IPS DF 4.7 (cell line): ENCODE results near the gene MAG.

Source experiments
- DNase-seq: peaks from one replicate; pipeline ENCODE4 v3.0.0-alpha.2; 2013; ENCODE audit warnings: low spot score; ENCODE audit errors: extremely low read depth

The MAG gene

DNA sequence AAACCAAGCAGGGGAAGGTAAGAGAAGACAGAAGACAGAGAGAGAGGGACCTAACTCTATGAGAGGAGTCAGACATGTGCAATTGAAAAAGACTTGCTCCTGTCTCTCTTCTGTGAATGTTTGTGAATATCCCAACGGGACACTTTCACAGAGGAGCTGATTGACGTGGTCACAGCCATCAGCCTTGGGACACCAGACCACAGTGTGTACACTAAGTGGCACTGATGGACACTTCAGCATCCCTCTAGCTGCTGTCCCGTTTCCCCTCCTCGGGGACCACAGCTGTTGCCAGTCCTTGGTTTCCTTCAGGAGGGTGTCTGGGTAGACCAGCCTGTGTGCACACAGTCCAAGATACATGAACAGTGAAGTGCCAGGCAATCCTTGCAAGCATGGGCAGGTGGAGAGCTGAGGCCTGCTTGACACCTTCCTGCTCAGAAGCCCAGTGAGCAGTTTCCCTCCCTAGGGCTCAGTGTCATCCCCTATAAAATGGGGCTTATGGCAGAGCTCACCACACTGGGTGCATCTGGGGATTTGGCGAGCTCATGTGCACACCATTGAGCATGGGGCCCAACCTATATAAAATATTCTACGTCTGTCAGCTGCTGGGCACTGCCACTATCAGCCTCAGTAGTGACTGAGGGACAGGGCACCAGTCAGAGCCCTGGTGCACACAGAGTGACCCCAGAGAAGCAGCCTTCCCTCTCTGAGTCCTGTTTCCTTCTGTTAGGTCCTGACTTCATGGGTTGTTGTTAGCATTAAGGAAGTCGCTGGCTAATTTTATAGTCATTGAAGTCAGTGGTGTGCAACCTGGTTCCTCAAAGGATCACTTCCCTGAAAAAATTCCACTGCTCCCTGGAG, 27.5 kb upstream of the MAG start:
- no peak for DNase-seq

DNA sequence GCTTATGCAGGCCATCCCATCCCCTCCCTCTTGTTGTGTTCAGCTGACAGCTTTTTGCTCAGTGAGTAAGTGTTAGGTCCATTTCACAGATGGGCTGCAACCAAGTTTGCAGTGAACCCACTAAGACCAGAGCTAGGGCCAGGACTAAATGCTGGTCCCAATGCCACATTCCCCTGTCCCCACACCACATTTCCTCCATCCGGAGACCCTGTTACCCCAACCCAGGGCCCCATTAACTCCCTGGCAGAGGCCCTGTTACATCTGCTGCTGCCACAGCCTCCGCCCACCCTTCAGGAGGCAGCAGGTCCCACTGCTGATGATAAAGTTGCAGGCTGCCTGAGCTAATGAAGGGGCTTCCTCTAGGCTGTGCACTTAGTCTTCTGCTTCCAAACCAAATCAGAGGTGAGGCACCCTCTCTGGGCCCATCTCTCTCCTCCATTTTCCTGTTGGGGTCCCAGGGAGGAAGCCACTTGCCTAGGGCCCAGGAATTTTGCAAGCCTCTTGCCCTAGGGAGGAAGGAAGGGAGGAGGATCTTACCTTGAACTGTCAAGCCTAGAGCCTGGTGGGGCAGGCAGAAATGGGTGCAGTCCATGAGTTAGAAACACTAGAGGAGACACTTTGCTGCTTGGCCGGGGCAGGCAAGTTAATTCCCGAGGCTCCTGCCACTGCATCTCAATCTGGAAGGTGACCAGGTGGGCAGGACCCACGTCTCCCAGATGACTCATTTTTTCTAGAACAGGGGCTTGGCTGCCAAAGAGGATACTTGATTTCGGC, 26.6 kb upstream of the MAG start:
- no peak for DNase-seq

GRCh38 chr19:35265900-35266519, 26.0 kb upstream of the MAG start:
- DNase-seq: no peak

DNA sequence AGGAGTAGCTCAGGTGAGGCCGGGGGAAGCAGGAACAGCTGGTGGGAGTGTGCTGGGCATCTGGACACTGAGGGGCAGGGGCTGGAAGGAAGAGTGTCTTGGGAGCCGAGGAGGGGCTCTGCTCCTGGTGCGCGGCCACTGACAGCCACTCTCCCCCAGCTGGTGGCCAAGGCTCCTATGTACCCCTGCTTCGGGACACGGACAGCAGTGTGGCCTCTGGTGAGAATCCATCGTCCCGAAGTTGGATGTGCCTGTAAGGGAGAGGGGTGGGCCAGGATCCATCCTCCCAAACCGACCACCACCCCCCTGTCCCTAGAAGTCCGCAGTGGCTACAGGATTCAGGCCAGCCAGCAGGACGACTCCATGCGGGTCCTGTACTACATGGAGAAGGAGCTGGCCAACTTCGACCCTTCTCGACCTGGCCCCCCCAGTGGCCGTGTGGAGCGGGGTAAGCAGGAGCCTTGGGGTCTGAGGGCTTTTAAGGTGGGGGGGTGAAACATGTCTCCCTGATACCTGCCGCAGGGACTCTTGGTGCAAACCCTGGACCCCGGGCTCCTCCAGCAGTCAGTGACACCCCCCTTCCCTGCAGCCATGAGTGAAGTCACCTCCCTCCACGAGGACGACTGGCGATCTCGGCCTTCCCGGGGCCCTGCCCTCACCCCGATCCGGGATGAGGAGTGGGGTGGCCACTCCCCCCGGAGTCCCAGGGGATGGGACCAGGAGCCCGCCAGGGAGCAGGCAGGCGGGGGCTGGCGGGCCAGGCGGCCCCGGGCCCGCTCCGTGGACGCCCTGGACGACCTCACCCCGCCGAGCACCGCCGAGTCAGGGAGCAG, 25.2 kb upstream of the MAG start:
- no peak for DNase-seq

GRCh38 chr19:35267353-35267817, 24.6 kb upstream of the MAG start:
- DNase-seq: no peak

DNA sequence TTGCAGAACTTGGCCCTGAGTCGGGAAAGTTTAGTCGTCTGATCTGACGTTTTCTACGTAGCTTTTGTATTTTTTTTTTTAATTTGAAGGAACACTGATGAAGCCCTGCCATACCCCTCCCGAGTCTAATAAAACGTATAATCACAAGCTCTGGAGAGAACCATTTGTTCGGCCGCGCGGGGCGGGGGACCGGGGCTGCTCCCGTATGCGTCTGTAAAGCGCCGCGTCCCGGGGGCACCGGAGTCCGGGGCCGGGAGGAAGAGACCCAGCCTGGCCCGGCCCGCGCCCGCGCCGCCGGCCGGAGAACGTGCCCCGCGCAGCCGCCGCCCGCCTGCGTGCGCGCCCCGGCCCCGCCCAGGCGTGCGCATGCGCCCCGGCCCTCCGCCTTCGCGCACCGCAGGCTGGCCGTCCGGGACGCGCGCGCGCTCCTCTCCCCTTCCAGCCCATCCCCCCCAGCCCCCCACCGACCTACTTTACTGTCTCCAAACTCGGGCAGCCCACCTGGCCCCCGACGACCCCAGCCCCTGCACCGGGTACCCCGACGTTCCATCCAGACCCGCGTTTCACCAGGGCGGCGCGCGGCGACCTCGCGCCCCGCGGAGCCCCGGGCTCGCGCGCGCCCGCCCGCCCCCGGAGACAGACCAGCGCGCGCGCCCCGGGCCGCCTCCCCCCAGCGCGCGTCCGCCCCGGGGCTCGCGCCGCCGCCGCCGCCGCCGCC, 24.0 kb upstream of the MAG start:
- no peak for DNase-seq

- DNase-seq: no peak
Observed at GRCh38 chr19:35268536-35269437, 23.2 kb upstream of the MAG start, which contains the start of gene USF2. Gene USF2 (plus strand): TSS chr19:35268962. CDS start chr19:35269102, 140 bp downstream.

DNA sequence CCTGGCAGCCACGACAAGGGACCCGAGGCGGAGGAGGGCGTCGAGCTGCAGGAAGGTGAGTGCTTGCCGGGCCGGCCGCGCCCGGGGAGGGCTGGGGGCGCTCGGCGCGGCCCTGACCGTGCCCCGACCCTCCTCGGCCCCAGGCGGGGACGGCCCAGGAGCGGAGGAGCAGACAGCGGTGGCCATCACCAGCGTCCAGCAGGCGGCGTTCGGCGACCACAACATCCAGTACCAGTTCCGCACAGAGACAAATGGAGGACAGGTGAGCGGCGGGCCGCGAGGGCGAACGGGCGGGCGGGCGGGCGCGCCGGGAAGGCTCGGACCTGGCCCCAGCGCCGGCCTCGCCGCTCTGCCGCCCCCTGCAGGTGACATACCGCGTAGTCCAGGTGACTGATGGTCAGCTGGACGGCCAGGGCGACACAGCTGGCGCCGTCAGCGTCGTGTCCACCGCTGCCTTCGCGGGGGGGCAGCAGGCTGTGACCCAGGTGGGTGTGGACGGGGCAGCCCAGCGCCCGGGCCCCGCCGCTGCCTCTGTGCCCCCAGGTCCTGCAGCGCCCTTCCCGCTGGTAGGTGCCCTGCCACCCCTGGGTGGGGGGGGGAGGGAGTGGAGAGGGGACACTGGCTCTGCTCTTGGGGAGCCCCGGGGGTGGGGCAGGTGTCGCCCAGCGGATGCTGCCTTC, 22.4 kb upstream of the MAG start:
- peak; percentile 30 for DNase-seq

- DNase-seq: no peak
Observed at GRCh38 chr19:35270381-35270811, 21.6 kb upstream of the MAG start.

DNA sequence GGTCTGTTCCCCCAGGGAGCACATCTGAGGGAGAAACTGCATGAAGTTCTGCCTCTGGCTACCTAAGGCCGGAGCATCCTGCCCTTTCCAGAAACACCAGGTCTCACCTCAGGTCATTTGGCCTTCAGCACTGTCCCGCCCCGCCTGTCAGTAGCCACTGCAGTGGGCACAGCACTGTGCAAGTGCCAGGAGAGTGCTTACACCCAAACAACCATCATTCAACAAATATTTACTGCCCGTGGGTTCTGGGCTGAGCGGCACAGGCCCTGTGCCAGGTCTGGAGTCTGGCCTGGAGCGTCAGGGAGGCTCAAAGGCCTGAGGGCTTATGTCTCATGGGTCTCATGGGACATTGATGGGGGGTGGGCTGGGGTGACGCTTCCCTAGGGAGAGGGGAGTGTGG, 20.4 kb upstream of the MAG start:
- no peak for DNase-seq

- no peak for DNase-seq
Observed at GRCh38 chr19:35272122-35272719, 19.7 kb upstream of the MAG start.

DNA sequence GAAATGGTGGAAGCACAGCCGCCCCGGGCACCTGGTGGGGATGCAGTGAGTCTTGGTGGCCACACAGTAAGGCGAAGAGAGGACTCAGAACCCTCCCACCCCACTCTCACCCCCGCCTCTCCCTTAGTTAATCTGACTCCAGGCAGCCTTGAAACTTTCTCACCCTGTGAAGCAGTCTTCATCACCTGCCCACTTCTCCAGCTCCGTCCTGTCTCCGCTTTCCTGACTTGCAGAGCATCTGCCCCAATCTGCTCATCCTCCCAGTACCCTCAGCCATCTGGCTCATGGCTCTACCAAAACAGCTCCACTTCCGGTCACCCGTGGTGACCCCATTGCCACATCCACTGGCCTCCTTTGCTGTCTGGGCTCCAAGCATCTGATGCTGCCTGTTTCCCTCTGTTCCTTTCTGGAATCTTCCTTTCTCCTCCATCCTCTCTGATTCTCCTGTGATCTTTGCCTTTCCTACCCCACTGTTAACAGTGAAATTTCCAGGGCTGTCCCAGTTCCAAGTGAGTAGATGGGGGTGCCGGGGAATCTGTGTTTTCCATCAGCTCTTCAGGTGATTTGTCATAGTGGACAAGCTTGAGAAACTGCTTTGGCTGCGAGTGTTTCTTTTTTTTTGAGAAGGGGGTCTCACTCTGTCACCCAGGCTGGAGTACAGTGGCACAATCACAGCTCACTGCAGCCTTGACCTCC, 18.9 kb upstream of the MAG start:
- DNase-seq: no peak

GRCh38 chr19:35273686-35274259, 18.2 kb upstream of the MAG start:
- no peak for DNase-seq

- DNase-seq: no peak
Observed at GRCh38 chr19:35274323-35274722, 17.6 kb upstream of the MAG start.

- no peak for DNase-seq
Observed at GRCh38 chr19:35276706-35277281, 15.2 kb upstream of the MAG start.

DNA sequence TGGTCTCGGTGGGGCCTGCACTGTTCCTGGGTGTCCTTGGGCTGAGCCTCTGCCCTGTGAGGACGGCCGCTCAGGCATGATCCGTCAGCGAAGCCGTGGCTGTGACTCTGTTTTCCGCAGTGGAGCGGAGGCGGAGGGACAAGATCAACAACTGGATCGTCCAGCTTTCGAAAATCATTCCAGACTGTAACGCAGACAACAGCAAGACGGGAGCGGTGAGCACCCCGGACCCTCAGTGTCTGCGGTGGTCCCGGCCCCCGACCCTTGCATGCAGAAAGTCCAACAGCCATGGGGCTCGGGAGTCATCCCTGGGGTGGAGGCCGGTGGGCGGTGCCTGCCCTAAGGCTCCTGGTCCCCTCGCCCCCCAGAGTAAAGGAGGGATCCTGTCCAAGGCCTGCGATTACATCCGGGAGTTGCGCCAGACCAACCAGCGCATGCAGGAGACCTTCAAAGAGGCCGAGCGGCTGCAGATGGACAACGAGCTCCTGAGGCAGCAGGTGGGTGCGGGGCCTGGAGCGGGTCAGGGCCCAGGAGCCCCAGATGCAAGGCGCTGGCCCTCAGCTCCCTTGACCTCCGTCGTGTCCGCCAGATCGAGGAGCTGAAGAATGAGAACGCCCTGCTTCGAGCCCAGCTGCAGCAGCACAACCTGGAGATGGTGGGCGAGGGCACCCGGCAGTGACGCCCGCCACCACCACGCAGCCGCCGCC, 13.2 kb upstream of the MAG start:
- DNase-seq: no peak
